HG03064 (cell line): ENCODE measurements around the gene U2AF2.
"Not testable (repeated sequence)": the region's sequence is repeated elsewhere in the genome, so short reads cannot be mapped to it uniquely, and the experiment has no call there.

Experiments used
- ATAC-seq: cut with Tn5 transposase; IDR thresholded peaks from one replicate; pipeline ENCODE4 v1.9.1; 2021; ENCODE audit warnings: low read depth; ENCODE audit not compliant: unreplicated experiment

The U2AF2 gene

GRCh38 chr19:55700813-55701212, 46.0 kb downstream of the U2AF2 start:
- no peak for ATAC-seq

DNA sequence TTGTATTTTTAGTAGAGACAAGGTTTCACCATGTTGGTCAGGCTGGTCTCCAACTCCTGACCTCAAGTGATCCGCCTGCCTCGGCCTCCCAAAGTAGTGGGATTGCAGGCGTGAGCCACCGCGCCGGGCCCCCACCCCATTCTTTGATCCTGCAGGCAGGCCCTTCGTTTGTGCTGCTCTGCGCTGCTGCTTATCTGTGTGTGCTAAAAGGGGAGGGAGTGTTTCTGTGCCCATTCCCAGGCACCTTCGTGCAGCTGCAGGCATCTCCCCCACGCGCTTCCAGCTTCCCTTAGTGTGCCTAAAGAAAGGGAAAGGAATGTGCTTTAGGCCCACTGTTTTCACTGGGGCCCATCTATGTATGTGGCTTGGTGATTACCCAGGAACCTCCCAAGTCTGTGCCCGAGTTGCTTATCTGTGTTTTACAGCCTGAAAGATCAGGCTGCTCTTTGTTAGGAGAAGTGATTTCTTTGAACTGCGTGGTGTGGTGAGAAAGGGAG, 47.3 kb downstream of the U2AF2 start:
- no peak for ATAC-seq

DNA sequence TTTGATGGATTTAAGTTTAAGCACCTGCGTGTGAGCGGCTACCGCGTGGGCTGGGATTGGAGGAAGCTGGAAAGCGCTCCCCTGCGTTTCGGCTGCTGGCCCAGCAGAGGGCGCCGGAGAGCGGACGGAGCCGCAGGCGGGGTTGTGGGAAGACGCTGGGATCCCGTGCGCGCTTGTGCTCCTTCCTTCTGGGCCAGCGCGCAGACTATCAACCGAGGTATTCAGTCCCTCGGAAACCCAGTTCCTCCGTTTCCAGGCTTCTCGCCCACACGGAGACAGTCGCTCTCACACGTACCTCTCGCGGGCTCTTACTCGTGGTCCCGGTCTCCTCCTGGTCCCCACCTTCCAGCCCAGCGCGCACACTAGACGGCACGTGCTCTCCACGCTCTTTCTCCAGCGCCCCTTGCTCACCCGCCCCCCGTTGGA, 49.0 kb downstream of the U2AF2 start:
- ATAC-seq, result no peak

- no peak for ATAC-seq
Measured at GRCh38 chr19:55704494-55705245, 49.8 kb downstream of the U2AF2 start.

GRCh38 chr19:55705972-55706371, 51.1 kb downstream of the U2AF2 start:
- ATAC-seq, result no peak

- no peak for ATAC-seq
Measured at GRCh38 chr19:55711719-55712118, 56.9 kb downstream of the U2AF2 start.

DNA sequence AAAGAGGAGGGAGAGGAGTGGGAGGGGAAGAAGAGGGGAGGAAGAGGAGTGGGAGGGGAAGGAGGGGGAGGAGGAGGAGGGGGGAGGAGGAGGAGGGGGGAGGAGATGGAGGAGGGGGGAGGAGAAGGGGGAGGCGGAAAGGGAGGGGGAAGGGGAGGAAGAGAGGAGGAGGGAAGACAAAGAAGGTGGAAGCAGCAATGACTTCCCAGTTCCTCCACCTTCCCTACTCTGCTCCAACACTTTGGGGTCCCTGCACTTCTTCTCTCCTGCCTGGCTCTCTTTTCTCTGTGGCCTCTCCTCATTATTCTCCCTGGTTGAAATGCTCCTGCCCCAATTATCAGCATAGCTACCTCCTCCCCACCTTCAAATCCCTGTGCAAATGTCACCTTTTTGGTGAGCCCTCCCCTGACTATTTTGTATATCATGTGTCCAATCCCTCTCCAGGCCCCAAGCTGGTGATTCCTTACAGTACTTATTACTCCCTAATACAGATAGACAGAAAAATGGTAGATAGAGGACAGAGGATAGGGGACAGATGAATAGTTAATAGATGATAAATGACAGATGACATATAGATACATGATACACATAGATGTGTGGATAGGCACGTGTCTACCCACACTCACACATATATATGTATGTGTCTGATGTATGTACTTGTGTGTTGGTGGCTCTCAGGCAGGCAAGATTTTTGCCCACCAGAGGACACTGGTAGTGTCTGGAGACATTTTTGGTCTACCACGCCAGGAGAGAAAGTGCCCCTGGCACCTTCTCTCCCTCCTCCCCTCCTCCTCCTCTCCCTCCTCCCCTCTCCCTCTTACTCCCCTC, 58.2 kb downstream of the U2AF2 start:
- no peak for ATAC-seq

DNA sequence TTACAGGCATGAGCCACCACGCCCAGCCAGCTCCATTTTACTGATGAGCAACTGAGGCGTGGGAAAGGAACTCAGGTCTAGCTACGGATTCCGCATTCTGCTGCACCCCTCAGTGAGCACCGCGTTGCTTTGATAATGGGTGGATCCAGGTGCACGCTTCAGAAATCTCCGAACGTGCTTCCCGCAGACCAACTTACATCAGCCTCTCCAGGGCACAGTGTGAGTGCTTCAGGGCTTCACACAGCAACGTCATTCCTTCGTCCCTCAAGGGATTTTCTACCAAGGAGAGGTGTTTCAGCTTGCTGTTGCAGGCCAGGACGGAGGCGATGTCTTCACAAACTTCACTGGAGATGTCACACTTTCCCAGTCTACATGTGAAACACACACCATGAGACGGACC, 61.7 kb downstream of the U2AF2 start:
- no peak for ATAC-seq

DNA sequence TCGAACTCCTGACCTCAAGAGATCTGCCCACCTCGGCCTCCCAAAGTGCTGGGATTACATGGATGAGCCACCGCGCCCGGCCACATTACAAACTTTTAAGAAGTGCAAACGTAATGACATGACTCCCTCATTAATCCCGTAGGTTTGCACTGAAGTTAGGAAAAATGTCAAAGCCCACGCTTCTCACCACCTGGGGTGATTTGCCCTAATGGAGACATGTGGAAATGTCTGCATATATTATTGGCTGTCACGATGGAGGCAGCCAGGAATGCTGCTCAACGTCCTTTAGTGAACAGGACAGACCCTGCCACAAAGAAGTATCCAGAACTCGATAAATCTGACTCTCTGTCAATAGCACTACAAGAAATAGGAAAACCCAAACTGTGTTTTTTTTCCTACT, 62.4 kb downstream of the U2AF2 start:
- no peak for ATAC-seq

- ATAC-seq, result not testable (repeated sequence)
Measured at GRCh38 chr19:55717879-55718711, 63.3 kb downstream of the U2AF2 start.

GRCh38 chr19:55720214-55720746, 65.4 kb downstream of the U2AF2 start:
- ATAC-seq, result no peak

DNA sequence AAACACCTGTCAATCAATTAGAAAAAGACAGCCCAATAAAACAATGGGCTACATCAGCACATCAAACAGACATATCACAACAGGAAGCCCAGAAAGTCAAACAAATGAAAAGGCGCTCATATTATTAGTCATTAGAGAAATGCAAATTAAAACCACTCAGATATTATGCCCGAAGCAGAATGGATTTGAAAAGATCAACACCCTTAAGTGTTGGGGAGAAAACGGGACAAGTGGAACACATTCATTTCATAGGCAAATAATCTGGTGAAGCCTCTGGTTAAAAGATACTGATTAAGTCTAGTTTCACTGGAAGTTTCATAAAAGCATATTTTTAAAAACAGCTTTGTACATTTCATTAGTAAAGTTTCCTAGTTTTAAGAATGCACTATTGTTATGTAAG, 66.0 kb downstream of the U2AF2 start:
- ATAC-seq, result no peak

- ATAC-seq, result no peak
Measured at GRCh38 chr19:55723491-55723890, 68.7 kb downstream of the U2AF2 start.
